Activated CD4-positive, alpha-beta T cell treated with anti-CD3 and anti-CD28 coated beads, Interleukin-2, Interleukin-4, amounts not matched to agents 100 ng/mL and 50 ng/mL, durations not matched to agents 16 hours and 8 hours (primary cell): Measurements from ENCODE around the gene DCXR.

Experiments
- DNase-seq: peaks from one replicate; pipeline ENCODE4 v3.0.0-alpha.2; 2020; ENCODE audit warnings: low spot score

The DCXR gene

DNA sequence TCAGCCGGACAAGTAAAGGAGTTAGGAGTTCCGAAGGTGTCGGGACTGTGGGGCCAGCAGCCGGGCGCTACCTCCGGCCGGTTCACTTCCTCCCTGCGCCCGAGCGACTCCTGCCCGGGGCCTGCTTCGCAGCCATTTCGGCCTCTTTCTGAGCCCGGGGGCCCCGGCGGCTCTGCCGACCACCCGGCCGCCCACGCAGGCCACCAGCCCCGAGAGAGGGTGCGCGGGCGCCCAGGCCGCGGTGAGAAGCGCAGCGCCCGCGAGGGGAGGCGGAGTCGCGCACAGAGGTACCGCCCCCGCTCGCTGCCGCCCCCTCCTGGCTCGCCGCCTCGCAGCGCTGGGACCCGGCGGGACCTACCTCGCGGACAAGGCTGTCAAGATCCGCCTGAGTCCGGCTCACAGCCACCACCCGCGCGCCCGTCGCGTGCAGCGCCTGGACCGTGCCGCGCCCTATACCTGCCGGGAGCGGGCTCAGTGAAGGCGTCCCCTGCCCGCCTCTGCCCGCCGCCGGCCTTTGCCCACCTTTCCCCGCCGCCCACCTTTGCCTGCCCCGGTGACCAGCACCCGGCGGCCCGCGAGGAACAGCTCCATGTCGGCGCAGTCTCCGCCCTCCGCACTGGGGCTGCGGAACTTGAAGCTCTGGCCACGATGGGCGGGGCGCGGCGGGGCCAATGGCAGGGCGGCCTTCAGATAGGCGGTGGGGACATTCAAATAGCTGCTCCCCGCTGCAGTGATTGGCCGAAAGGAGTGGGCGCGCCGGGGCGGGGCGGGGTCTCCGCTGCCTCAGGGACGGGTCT, at the start of gene DCXR:
Gene DCXR, minus strand, starts transcription at position 606 of the 797 bp plus-strand sequence. Its CDS starts 15 bp downstream, at position 591.
- DNase-seq, result peak; percentile 97

DNA sequence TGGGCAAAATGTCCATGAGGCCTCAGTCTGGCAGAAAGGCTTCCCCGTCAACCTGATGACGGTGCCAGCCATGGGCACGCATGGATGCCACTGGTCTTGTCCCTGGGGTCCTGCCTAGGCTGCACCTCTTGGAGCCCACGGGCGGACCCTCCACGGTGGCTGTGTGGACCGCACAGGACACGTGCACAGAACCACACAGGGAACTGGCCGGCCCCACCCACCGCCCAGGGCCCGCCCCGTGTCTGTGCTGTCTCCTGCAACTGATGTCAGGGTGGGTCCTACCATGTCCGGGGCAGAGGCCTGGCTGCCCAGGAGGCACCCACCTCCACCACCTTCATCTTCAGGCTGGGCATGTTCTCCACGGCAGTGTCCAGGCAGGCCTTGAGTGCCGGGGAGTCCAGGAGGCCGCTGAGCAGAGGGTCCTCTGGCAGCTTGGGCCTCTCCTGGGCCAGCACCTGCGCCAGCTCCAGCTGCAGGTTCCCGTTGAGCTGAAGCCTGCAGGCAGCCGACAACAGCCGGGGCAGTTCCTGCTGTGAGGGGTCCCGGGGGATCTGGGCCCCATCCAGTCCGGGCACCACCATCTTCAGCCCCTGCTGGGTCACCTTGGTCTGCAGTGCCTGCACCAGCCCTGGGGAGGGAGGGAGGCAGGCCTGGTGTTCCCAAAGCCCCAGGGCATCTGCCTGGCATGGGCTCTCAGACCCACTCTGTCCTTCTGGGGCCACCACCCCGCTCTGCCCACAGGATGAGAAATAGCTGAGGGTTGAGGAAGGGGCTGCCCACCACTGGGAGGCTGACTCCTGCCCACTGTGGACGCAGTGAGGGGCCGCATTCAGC, 48.7 kb upstream of the DCXR start:
- no peak for DNase-seq

DNA sequence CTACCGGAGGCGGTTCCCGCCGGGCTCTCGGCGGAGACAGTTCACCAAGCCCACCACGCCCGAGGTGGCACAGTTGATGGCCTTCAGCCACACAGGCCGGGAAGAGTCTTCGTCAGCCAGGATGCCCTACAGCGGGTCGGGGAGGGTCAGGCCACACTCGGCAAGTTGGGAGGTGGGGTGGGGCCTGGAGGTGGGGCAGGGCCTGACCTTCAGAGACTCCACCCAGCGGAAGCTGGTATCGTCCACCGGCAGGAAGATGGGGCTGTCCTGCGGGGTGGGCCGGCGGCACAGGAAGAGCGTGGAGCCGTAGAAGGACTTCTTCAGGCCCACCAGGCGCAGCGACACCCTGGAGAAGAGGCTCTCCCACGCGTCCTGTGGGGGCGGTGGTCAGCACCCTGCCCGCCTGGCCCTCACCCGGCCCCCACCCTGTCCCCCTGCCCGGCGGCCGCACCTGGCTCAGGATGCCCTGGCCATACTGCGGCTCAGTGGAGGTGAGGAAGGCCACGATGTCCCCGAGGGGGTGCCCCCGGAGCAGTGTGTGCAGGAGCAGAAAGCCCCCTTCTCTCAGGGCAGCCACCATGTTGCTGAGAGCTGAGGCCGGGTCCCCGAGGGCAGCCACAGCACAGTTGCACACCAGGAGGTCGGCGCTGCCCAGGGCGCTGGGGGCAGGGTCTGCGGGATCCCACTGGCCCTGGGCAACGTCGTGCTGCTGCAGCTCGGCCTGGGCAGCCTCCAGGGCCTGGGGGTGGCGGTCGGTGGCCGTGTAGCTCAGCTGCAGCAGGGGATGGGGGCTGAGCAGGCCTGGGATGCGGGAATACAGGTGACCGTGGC, 47.7 kb upstream of the DCXR start:
- DNase-seq, result no peak

DNA sequence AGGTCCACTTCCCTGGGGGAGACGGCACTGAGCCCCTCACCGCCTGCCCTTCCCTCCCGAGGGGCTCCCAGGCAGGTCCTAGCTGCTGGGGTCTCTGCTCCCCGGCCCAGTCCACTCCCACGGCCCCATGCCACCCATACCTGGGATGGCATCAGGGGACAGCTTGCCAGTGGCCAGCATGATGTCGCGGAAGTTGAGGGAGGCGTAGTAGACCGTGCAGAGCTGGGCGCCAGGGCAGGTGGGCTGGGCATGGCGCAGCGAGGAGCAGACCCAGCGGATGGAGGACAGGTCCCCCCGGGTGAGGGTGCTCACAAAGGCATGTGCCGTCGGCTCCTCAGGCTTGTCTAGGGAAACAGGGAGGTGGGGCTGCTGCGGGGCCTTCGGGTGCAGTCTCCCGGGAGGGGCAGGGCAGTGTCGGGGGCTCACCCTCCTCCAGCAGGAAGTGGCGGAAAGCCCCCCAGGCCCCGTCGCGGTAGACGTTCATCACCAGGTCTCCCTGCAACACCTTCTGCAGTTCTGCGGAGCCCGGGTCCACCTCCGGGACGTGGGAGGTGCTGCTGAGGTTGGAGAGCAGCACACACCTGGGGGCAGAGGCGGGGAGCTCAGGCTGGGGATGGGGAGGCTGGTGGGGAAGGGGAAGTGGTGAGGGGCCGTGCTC, 47.0 kb upstream of the DCXR start:
- no peak for DNase-seq

DNA sequence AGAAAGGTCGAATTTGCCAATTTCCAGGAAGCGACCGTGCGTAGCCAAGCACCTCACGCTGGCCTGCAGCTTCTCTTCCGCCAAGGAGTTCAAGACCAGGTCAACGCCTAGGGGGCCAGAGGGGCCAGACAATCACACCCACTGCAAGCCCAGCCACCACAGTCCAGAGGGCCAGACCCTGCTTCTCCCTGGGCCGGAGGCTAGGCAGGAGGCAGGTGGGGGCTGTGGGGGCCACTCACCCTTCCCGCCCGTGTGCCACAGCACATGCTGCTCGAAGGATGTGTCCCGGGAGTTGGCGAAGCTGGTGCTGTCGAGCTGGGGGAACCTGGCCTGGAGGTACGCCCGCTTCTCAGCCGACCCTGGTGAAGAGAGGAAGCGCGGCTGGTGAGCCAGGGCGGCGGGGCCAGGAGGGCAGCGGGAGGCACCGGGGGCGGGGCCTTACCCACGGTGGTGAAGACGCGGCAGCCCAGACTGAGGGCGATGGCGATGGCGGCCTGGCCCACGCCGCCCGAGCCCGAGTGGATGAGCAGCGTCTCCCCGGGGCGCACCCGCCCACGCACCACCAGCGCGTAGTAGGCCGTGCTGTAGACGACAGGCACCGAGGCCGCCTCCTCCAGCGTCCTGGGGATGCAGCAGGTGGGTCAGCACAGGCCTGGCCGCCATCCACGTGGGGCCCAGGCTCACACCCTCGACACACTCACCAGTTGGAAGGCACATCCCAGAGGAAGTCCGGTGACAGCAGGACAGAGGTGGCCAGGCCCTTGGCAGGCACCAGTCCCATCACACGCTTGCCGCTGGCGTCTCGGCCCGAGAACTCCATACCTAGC, 46.2 kb upstream of the DCXR start:
- no peak for DNase-seq

DNA sequence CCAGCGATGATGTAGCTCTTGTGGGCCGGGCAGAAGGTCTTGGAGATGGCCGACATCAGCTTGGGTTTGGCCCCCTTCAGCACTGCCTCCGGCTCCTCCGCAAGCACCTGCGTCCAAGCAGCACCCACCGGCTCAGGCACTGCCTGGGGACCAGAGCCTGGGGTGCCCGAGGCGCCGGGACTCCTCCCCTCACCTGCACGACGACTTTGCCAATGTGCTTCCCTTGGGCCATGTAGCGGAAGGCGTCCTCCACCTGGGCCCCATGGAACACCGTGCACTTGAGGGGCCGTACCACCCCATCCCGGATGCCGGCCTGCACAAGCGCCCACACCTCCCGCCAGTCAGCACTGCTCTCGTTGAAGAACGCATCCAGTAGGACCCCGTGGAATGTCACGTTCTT, 45.5 kb upstream of the DCXR start:
- no peak for DNase-seq

DNA sequence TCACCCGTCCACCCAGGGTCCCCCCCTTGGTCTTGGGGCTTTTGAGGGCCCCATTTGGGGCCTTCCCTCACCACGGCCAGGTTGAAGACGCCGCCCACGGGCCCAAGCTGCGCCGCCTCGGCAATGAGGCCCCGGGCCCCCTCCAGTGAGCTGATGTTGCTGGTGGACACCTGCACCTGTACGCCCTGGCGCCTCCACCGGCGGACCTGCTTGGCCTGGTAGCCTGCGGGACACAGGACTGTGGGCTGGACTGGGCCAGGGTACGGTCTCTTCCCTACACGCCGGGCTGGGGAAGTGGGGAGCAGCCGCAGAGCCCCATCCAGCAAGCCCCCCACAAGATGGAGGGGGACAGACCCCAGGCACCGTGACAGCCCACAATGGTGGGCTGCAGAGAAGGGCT, 45.0 kb upstream of the DCXR start:
- DNase-seq, result no peak

DNA sequence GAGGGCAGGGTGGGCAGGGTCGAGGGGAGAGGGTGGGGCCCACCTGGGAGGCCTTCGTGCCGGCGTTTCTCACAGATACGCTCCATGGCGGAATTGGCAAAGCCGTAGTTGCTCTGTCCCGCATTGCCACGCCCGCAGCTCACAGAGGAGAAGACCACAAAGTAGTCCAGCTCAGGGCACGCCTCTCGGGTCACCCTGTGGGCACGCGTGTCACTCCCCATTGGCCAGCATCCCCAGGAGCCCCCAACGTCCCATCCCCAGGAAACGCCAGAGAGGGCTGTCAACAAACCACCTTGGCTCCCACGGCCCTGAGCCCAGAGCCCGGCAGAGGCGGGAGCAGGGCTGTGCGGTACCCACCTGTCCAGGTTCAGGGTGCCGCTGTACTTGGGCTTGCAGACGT, 44.5 kb upstream of the DCXR start:
- DNase-seq, result no peak

DNA sequence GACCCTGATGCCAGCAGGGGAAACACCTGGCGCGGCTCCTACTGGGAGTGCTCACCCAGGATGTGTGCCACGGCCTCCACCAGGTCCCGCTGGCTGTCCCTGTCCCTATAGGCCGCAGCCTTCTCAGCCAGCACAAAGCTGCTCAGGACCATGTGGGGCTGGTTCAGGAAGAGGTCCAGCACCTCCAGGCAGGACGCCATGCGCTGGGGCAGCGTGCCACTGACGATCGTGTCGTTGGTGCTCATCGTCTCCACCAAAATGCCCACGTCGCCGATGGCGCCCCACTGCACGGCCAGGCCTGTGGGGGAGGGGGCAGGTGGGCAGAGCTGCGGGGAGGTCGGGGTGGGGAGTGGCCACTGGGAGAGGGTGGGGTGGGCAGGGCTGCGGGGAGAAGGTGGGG, 44.0 kb upstream of the DCXR start:
- DNase-seq, result no peak

DNA sequence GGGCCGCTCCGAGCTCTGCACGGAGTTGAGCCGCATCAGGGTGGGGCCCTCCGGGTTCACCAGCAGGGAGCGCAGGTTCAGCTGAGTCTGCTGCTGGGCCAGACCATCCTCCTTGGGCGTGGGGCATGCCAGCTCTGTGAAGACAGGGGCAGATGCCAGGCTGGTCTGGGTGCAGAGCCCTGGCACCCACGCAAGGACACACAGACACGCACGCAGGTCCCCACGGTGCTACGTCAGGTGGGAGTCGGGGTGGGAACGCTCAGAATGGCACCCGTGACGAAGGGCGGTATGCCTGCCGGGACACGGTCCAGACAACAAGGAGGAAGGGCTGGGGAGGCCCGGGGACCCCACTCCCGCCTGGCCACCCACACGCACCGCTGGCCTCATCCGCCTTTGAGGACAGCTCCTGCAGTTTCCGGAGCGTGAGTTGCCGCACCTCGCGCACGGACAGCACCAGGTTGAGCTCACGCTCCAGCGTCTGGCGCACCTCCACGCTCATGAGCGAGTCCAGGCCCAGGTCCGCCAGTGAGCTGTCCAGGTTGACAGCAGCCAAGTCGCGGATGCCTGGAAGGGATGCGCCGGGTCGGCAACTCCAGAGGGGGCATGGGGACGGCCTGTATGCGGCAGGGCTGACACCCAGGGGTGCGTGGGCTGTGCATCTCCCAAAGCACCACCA, 43.4 kb upstream of the DCXR start:
- DNase-seq, result no peak

DNA sequence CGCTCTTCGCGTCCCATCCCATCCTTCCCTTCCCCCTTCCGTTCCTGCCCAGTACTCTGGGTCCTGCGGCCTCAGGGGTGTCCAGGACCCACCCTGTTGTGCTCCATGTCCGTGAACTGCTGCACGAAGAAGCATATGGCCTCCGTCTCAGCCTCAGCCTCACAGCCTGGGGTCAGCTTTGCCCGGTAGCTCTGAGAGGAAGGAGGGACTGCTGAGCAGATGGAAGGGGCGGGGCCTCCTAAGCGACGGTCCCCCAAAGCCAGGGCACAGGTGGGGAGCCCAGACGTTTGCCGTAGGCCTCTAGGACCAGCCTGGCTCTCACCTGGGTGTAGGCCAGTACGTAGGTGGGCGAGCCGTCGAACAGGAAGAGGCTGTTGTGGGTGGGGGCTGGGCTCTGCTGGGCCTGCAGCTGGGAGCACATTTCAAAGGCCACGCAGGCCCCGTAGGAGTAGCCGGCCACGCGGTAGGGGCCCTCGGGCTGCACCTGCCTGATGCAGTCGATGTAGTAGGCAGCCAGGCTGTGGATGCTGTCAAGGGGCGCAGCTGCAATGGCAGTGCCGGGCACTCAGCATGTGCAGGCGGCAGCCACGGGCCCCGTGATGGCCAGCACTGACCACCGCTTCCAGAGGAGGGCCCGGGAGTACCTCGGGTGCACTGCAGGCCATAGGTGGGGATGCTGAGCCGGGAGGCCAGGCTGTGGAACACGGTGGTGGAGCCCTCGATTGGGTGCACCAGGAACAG, 42.7 kb upstream of the DCXR start:
- DNase-seq, result no peak

DNA sequence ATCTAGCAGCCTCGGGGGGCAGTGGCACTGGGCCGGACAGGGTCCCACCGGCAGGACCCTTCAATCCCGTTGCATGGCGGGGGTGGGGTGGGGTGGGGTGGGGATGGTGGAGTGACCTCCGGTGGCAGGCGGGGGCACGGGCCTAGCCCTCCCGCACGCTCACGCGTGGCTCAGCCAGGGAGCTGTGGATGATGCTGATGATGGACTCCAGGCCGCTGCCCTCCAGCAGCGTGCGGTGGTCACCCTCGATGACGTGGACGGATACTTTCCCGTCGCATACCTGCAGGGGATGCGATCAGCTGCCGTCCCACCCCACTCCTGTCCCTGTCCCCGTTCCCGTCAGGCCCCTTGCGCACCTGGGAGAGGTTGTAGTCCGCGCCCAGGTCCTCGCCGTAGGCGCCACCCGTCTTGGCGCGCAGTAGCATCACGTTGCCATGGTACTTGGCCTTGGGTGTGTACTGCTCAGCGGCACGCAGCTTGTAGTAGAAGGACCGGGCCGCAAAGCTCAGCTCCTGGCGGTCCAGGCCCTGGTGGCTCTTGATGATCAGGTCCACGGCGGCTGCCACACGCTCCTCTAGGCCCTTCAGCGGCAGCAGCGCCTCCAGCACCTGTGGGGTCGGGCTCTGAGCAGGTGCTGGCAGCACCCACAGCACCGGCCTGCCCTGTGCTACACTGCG, 41.6 kb upstream of the DCXR start:
- no peak for DNase-seq

DNA sequence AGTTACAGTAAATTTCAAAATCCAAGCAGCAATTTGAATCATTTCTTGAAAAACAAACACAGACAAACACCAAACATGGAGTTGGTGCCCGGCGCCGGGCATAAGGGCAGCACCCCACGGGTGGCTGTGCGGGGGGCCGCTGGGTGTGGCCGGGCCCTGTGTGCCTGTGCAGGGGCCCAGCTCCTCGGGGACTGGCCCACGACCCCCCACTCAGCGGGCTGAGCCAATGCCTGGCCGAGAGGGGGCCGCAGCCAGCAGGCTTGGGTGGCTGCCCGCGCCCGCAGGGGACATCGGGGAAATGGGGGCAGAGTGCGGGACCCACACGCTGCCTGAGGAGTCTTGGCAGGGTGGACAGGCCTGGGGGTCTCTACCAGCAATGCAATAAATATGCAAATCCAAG, 40.9 kb upstream of the DCXR start:
- DNase-seq, result no peak

DNA sequence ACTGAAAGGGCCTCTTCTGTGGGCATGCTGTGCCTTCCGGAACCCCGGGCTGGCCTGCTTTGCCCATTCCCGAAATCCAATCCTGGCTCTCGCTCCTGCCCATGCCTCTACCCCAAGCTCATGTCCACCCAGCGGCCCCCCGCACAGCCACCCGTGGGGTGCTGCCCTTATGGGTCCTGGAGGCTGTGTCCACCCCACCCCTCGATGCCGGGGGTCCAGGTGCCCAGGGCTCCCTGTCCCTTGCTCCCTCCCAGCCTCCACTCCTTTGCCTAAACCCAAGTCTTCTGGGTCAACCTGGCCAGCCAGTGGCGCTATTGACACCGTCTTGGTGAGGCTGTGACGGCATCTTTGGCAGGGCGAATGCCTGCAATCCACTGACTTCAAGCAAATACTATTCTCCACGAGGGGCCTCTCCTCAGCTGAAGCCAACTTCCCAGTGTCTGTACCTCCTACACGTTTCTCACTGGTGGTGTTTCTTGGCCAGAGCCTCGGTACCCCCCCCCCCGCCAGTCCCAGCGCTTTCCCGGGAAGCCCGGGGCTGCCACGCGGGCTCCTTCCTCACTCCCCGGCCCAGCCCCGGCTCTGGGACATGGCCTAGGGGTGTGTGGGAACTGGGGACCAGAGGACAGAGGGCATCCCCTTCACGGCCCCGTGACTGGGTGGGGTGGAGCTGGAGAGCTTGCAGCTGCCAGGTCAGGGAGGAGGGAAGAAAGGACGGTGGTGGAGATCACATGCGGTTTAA, 40.3 kb upstream of the DCXR start:
- no peak for DNase-seq

DNA sequence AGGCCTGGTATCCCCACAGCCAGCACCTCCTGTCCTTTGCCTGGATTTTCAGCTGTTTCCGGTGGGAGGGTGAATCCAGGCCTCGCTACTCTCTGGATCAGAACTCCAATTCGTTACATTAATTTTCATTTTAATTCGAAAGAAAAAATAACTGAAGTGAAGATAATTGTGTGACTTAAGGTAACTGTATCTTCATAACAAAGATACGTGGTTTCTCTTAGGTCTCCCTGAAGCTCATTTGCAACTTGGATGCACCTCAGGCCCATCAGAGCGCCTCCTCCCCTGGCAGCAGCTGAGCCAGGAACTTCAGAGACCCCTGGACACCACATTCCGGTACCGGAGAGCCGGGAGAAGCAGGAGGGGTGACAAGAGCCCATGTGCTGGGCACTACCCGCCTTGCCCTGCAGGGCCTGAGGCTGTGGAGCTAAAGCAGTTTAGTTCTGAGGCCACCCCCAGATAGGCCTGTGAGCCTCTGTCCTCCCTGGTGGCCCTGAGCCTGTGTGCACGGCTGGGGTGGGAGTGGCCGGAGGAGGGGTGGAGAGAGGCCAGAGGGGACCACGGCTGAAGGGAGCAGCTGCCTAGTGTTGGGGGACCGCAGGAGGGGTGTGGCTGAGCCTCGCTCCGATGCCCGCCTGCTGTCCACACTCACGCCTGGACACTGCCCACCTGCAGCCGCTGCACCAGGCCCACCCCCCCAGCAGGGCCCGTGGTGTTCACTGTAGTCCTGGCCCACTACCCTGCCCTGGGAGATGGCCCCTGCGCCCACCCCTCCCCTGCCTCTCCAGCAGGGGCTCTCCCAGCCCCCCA, 39.5 kb upstream of the DCXR start:
- no peak for DNase-seq

DNA sequence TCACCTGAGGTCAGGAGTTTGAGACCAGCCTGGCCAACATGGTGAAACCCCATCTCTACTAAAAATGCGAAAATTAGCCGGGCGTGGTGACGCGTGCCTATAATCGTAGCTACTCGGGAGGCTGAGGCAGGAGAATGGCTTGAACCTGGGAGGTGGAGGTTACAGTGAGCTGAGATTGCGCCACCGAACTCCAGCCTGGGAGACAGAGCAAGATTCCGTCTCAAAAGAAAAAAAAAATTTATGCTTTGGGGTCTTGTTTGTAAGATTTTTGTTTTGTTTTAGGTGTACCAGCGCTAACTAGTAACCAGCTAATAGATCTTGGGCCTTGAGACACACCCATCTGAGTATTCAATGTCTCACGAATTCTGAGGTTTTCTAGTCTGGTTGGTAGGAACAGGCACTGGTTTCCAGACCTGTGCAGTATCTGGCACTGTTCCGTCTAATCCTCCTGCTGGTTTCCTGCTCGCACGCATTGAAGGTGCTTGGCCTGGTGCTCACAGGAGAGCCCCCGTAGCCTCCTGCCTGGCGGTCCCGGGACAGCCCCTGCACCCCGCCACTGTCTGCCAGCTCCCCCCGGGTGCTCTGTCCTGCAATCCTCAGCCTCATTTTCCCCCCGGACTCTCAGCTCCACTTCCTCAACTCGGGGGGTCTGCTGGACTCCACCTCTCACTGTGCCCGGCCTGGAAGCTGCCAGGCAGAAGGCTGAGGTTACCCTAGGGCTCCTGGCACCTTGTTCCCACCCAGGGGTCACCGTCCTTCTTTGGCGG, 38.7 kb upstream of the DCXR start:
- no peak for DNase-seq

DNA sequence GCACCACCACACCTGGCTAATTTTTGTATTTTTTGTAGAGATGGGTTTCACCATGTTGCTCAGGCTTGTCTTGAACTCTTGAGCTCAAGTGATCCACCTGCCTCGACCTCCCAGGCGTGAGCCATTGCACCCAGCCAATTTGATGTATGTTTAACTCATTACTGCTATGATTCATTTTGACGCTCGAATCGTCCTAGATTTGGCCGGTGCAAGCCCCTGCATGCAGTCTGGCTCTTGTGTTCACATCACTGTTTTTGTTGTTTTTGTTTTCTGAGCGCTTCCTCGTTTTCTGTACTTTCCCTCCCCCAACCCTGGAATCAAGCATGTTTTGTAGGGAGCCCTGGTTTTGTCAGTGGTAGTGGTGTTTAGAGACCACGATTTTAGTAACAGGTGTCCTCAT, 35.9 kb upstream of the DCXR start:
- DNase-seq, result no peak
